Neural cell (in vitro differentiated cells): ENCODE data around the gene LMAN2L. TPM values are rescaled to one million over a fixed set of nuclear protein-coding genes. Genes with fewer than 3 reads are reported as not detected.

Experiments used
- H2AFZ ChIP-seq: fragments of 200-600, 300-800 bp; sonication (generic), shearing (Covaris generic); 2 replicates; pipeline ENCODE4 v1.6.0; 2014; ENCODE audit warnings: low read depth, mild to moderate bottlenecking, antibody characterized with exemption, low read length, moderate library complexity
- H3F3A ChIP-seq: fragments of 200-600 bp; shearing (Covaris generic); 2 replicates; pipeline ENCODE4 v1.6.1; 2016; ENCODE audit warnings: mild to moderate bottlenecking, moderate library complexity, mixed read lengths, antibody characterized with exemption, low read length; ENCODE audit not compliant: insufficient read depth, poor library complexity, severe bottlenecking
- H3K27ac ChIP-seq: fragments of 200-600, 300-800 bp; sonication (generic), shearing (Covaris generic); 2 replicates; pipeline ENCODE4 v1.5.1; 2014; ENCODE audit warnings: mild to moderate bottlenecking, low read length, moderate library complexity
- H3K27me3 ChIP-seq: fragments of 300-800, 200-600 bp; sonication (generic), shearing (Covaris generic); 2 replicates; pipeline ENCODE4 v1.6.0; 2014; ENCODE audit warnings: mild to moderate bottlenecking, low read depth, low read length, moderate library complexity; ENCODE audit not compliant: insufficient read depth
- H3K36me3 ChIP-seq: fragments of 300-800, 200-600 bp; sonication (generic), shearing (Covaris generic); 2 replicates; pipeline ENCODE4 v1.5.1; 2014; ENCODE audit warnings: mild to moderate bottlenecking, antibody characterized with exemption, low read length, moderate library complexity; ENCODE audit not compliant: insufficient read depth
- H3K4me2 ChIP-seq: fragments of 300-800, 200-600 bp; sonication (generic), shearing (Covaris generic); 2 replicates; pipeline ENCODE4 v1.6.0; 2014; ENCODE audit warnings: mild to moderate bottlenecking, low read length
- H3K4me3 ChIP-seq: fragments of 300-800, 200-600 bp; sonication (generic), shearing (Covaris generic); 2 replicates; pipeline ENCODE4 v1.5.1; 2014; ENCODE audit warnings: mild to moderate bottlenecking, low read length, moderate library complexity
- H3K79me2 ChIP-seq: fragments of 200-600 bp; shearing (Covaris generic); replicated peaks from 2 replicates; pipeline ENCODE4 v1.6.0; 2014; ENCODE audit warnings: mild to moderate bottlenecking, low read length, moderate library complexity; ENCODE audit not compliant: insufficient read depth
- H3K9ac ChIP-seq: fragments of 300-800, 200-600 bp; sonication (generic), shearing (Covaris generic); 2 replicates; pipeline ENCODE4 v1.6.1; 2016; ENCODE audit warnings: mild to moderate bottlenecking, low read length, mixed read lengths
- H3K9me2 ChIP-seq: fragments of 200-600 bp; shearing (Covaris generic); 2 replicates; pipeline ENCODE4 v1.6.1; 2016; ENCODE audit warnings: mild to moderate bottlenecking, low read length, mixed read lengths; ENCODE audit not compliant: insufficient read depth
- H3K9me3 ChIP-seq: fragments of 200-600, 300-800 bp; sonication (generic), shearing (Covaris generic); 2 replicates; pipeline ENCODE4 v1.6.1; 2016; ENCODE audit warnings: mild to moderate bottlenecking, mixed run types, low read length, moderate library complexity, mixed read lengths
- H4K20me1 ChIP-seq: fragments of 200-600 bp; shearing (Covaris generic); 2 replicates; pipeline ENCODE4 v1.6.1; 2016; ENCODE audit warnings: mild to moderate bottlenecking, mixed run types; ENCODE audit not compliant: insufficient read depth
- CTCF ChIP-seq: fragments of 450-650 bp; IDR thresholded peaks from 2 replicates; pipeline ENCODE4 v1.5.1; 2014; ENCODE audit warnings: antibody characterized with exemption, mild to moderate bottlenecking, moderate library complexity; ENCODE audit not compliant: poor library complexity, severe bottlenecking
- EP300 ChIP-seq: fragments of 450-650 bp; conservative IDR thresholded peaks from 2 replicates; pipeline ENCODE4 v1.6.1; 2014; ENCODE audit warnings: antibody characterized with exemption, mild to moderate bottlenecking, moderate library complexity; ENCODE audit not compliant: poor library complexity, severe bottlenecking
- EZH2 ChIP-seq: fragments of 200-600, 300-800 bp; shearing (Covaris generic), sonication (generic); IDR thresholded peaks from 2 replicates; pipeline ENCODE4 v1.6.1; 2014; ENCODE audit warnings: antibody characterized with exemption, low read length, borderline replicate concordance, mild to moderate bottlenecking; ENCODE audit not compliant: insufficient read depth, poor library complexity, severe bottlenecking
- MXI1 ChIP-seq: fragments of 450-650 bp; conservative IDR thresholded peaks from 2 replicates; pipeline ENCODE4 v1.6.1; 2014; ENCODE audit warnings: antibody characterized with exemption, mild to moderate bottlenecking; ENCODE audit not compliant: poor library complexity, severe bottlenecking
- POLR2AphosphoS5 ChIP-seq: IDR thresholded peaks from 2 replicates; pipeline ENCODE4 v1.6.1; 2012
- RAD21 ChIP-seq: fragments of 450-650 bp; conservative IDR thresholded peaks from 2 replicates; pipeline ENCODE4 v1.6.1; 2014; ENCODE audit warnings: antibody characterized with exemption, mild to moderate bottlenecking, moderate library complexity
- REST ChIP-seq: IDR thresholded peaks from 2 replicates; pipeline ENCODE4 v1.6.1; 2012; ENCODE audit warnings: borderline replicate concordance
- SMC3 ChIP-seq: fragments of 450-650 bp; conservative IDR thresholded peaks from 2 replicates; pipeline ENCODE4 v1.6.1; 2014; ENCODE audit warnings: antibody characterized with exemption, mild to moderate bottlenecking, moderate library complexity; ENCODE audit not compliant: poor library complexity
- TAF1 ChIP-seq: IDR thresholded peaks from 2 replicates; pipeline ENCODE4 v1.6.1; 2012; ENCODE audit warnings: low read depth
- polyA plus RNA-seq: library from polyadenylated mRNA; depleted of rRNA; stranded (reverse); fragments of >200 nt; gene quantifications from 2 replicates; pipeline ENCODE4 v1.2.3, GENCODE V29; 2014

Gene LMAN2L
- polyA plus RNA-seq, 1 donor from 2014 or later = 41.3 TPM

- no peaks in the 10 kb centered on the region for H3K27me3 ChIP-seq
- H3K36me3 ChIP-seq = no peaks in the 10 kb centered on the region
- no peak overlapping the region for H3K9ac ChIP-seq
- TF ChIP-seq MXI1 (no peak), EZH2 (no peak), TAF1 (no peak), CTCF (no peak), POLR2AphosphoS5 (no peak), RAD21 (no peak), EP300 (no peak), REST (no peak), SMC3 (no peak)
- H3K27ac ChIP-seq = no peak overlapping the region
- H4K20me1 ChIP-seq = no peaks in the 10 kb centered on the region
- H3K9me3 ChIP-seq = no peaks in the 10 kb centered on the region
- no peaks in the 10 kb centered on the region for H3K9me2 ChIP-seq
- no peak overlapping the region for H3K4me2 ChIP-seq
- no peak overlapping the region for H2AFZ ChIP-seq
- no peak overlapping the region for H3K4me3 ChIP-seq
- H3K79me2 ChIP-seq = no peaks in the 10 kb centered on the region
- H3F3A ChIP-seq = no peaks in the 10 kb centered on the region
Observed at GRCh38 chr2:96694279-96694678, 45.6 kb downstream of the LMAN2L start.

GRCh38 chr2:96693286-96694200, 46.3 kb downstream of the LMAN2L start:
- H3K9me2 ChIP-seq = no peaks in the 10 kb centered on the region
- H4K20me1 ChIP-seq = no peaks in the 10 kb centered on the region
- no peak overlapping the region for H3K4me3 ChIP-seq
- H3K79me2 ChIP-seq = no peaks in the 10 kb centered on the region
- no peak overlapping the region for H3K4me2 ChIP-seq
- H3K36me3 ChIP-seq = no peaks in the 10 kb centered on the region
- no peaks in the 10 kb centered on the region for H3K27me3 ChIP-seq
- H3F3A ChIP-seq = no peaks in the 10 kb centered on the region
- no peak for TF ChIP-seq POLR2AphosphoS5
- no peak for TF ChIP-seq EZH2
- no peak for TF ChIP-seq TAF1
- TF ChIP-seq SMC3 = no peak
- TF ChIP-seq RAD21 = no peak
- TF ChIP-seq MXI1 = no peak
- no peak for TF ChIP-seq EP300
- no peak for TF ChIP-seq CTCF
- TF ChIP-seq REST = no peak
- no peaks in the 10 kb centered on the region for H3K9me3 ChIP-seq
- H3K27ac ChIP-seq = no peak overlapping the region
- no peak overlapping the region for H2AFZ ChIP-seq
- H3K9ac ChIP-seq = no peak overlapping the region
